Mesenteric fat pad (tissue), 1 donor: ENCODE data around the gene DAZAP1. TPM values are rescaled to one million over a fixed set of nuclear protein-coding genes. Genes with fewer than 3 reads are reported as not detected.

ENCODE experiments used
- total RNA-seq: library from RNA; stranded (reverse); fragmentation: NEBNext Ultra II Directional; extraction: Animal tissue kit (Norgen Biotek cat#: 25700); gene quantifications from one replicate; pipeline ENCODE4 v1.2.1, GENCODE V29; 2021
- donor health status: DM: yes; HTN: yes; CAD: no.

The DAZAP1 gene
- total RNA-seq, 1 donor from 2014 or later: 110 TPM

Other genes with a start within 250 kb of the DAZAP1 start
- 139 TPM for gene SBNO2, start 233.3 kb upstream of the DAZAP1 start, total RNA-seq
- 60.8 TPM for gene STK11, start 201.8 kb upstream of the DAZAP1 start, total RNA-seq
- gene CBARP, start 169.6 kb upstream of the DAZAP1 start, total RNA-seq: 6.2 TPM
- gene ATP5F1D, start 165.8 kb upstream of the DAZAP1 start, total RNA-seq: 189 TPM
- 156 TPM for gene MIDN, start 159.0 kb upstream of the DAZAP1 start, total RNA-seq
- 243 TPM for gene CIRBP, start 138.3 kb upstream of the DAZAP1 start, total RNA-seq
- gene FAM174C, start 132.1 kb upstream of the DAZAP1 start, total RNA-seq: 53.2 TPM
- not detected for gene EFNA2, start 121.7 kb upstream of the DAZAP1 start, total RNA-seq
- 75.3 TPM for gene NDUFS7, start 23.7 kb upstream of the DAZAP1 start, total RNA-seq
- gene GAMT, start 6.0 kb upstream of the DAZAP1 start, total RNA-seq: 8.4 TPM
- gene RPS15, start 30.8 kb downstream of the DAZAP1 start, total RNA-seq: 909 TPM
- gene APC2, start 42.5 kb downstream of the DAZAP1 start, total RNA-seq: 0.10 TPM
- 21.6 TPM for gene C19orf25, start 71.6 kb downstream of the DAZAP1 start, total RNA-seq
- gene PCSK4, start 82.8 kb downstream of the DAZAP1 start, total RNA-seq: 0.96 TPM
- gene REEP6, start 83.6 kb downstream of the DAZAP1 start, total RNA-seq: 7.4 TPM
- 1.8 TPM for gene ADAMTSL5, start 105.4 kb downstream of the DAZAP1 start, total RNA-seq
- not detected for gene PLK5, start 116.5 kb downstream of the DAZAP1 start, total RNA-seq
- gene MEX3D, start 160.7 kb downstream of the DAZAP1 start, total RNA-seq: 20.5 TPM
- gene MBD3, start 185.3 kb downstream of the DAZAP1 start, total RNA-seq: 65.0 TPM
- gene UQCR11, start 197.9 kb downstream of the DAZAP1 start, total RNA-seq: 239 TPM
- 44.4 TPM for gene TCF3, start 245.0 kb downstream of the DAZAP1 start, total RNA-seq